Measurements from ENCODE around the gene SLC9A3.
A peak's percentile ranks its signal among the peaks of the same experiment; 100 is the strongest.

Gene SLC9A3

DNA sequence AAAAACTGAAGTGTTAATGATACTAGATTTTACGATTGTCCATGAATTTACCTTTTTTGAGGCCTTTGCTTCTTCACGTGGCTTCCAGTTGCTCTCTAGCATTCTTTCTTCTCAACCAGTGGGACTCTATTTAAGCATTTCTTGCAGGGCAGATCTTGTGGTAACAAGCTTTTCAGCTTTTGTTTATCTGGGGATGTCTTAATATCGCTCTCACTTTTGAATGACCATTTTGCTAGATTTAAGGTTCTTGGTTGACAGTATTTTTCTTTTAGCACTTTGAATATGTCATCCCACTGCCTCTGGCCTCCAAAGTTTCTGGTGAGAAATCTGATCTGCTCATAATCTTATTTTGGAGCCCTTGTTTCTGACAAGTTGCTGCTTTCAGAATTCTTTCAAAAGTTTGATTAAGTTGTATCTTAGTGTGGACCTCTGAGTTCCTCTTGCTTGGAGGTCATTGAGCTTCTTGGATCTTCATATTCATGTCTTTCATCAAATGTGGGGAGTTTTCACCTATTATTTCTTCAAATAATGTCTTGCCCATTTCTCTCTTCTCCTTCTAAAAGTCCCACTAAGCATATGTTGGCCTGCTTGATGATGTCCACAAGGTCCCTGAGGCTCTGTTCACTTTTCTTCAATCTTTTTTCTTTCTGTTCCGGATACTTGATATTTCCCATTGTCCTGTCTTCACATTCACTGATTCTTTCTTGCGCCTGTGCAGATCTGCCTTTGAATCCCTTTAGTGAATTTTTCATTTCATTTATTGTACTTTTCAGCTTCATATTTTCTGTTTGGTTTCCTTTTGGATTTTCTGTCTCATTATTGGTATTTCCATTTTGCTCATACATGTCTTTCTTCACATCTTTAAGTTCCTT, 72.4 kb downstream of the SLC9A3 start:
- Histone ChIP-seq H3K4me1 (peaks cover 20 to 36% (median 28%) of the 10 kb centered on the region in 10 experiments), H3K4me2 (no peak overlapping the region), H3K36me3 (peaks cover 96 to 100% (median 100%) of the 10 kb centered on the region in 11 experiments), H3K9ac (no peak overlapping the region), H4K20me1 (peaks cover 43 to 78% (median 67%) of the 10 kb centered on the region in 11 experiments), H3K4me3 (peak overlapping the region in 2 of 10 experiments; percentile 2 to 13; a peak in 1 of 20 replicates), H3K27ac (no peak overlapping the region), H3K9me3 (replicated peaks in 1 of 11) (peaks cover 23 to 32% (median 28%) of the 10 kb centered on the region in 11 experiments), H3K27me3 (no peaks in the 10 kb centered on the region)
- TF ChIP-seq Cebpa-rat (IDR thresholded peaks at IDR 0.05) = no peak

DNA sequence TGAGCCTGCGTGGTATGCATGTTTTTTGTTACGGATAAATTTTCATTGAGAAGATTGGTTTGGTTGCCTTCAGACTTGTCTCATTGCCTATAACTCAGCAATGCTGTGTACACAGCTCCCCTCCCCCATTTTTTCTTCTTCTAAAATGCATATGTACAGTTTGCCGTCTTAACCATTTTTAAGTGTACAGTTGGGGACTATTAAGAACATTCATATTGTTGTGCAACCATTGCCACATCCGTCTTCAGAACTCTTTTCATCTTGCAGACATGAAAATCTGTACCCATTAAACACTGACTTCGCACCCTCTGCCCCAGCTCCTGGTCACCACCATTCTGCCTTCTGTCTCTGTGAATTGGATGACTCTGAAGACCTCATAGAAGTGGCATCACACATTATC, 75.1 kb downstream of the SLC9A3 start:
- peaks cover 23 to 32% (median 28%) of the 10 kb centered on the region in 11 experiments for H3K9me3 ChIP-seq (replicated peaks in 1 of 11)
- no peak overlapping the region for H3K9ac ChIP-seq
- H3K27me3 ChIP-seq = no peaks in the 10 kb centered on the region
- H3K4me2 ChIP-seq = peak overlapping the region in 1 of 11 experiments; percentile 67; a peak in 1 of 22 replicates
- H3K4me1 ChIP-seq = peaks cover 31 to 60% (median 45%) of the 10 kb centered on the region in 10 experiments
- H3K36me3 ChIP-seq = peaks cover 79 to 87% (median 83%) of the 10 kb centered on the region in 11 experiments
- H4K20me1 ChIP-seq = peaks cover 22 to 71% (median 54%) of the 10 kb centered on the region in 11 experiments
- no peak for TF ChIP-seq Cebpa-rat (IDR thresholded peaks at IDR 0.05)
- no peak overlapping the region for H3K27ac ChIP-seq
- H3K4me3 ChIP-seq = no peak overlapping the region

DNA sequence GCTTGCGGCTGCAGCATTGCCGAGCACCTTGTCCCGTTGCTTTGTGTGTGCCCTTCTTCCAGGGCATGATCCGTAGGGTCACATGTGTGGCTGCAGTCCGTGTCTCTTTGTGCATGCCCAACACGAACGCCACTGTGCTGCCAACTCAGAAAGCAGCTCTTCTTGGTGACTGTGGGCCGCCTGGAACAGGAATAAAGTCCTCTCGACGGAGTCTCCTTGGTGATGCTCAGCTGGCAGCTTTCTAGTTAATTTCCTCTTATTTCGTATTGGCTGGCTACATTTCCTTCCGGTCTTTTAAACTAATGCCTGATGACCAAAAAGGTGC, 75.5 kb downstream of the SLC9A3 start:
- no peak overlapping the region for H3K4me3 ChIP-seq
- H3K27ac ChIP-seq = 0 out of 22 replicates have a peak overlapping the region, but pooled peaks of 1 of the 11 experiments have one; percentile 18
- H3K4me2 ChIP-seq = peak overlapping the region in 6 of 11 experiments; percentile 7 to 76 (median 66); a peak in 6 of 22 replicates
- peaks cover 75 to 82% (median 79%) of the 10 kb centered on the region in 11 experiments for H3K36me3 ChIP-seq
- no peaks in the 10 kb centered on the region for H3K27me3 ChIP-seq
- H3K4me1 ChIP-seq = peaks cover 31 to 64% (median 47%) of the 10 kb centered on the region in 10 experiments
- peaks cover 22 to 71% (median 54%) of the 10 kb centered on the region in 11 experiments for H4K20me1 ChIP-seq
- no peak overlapping the region for H3K9ac ChIP-seq
- H3K9me3 ChIP-seq (replicated peaks in 1 of 11) = peaks cover 23 to 32% (median 28%) of the 10 kb centered on the region in 11 experiments
- TF ChIP-seq Cebpa-rat (IDR thresholded peaks at IDR 0.05) = no peak

DNA sequence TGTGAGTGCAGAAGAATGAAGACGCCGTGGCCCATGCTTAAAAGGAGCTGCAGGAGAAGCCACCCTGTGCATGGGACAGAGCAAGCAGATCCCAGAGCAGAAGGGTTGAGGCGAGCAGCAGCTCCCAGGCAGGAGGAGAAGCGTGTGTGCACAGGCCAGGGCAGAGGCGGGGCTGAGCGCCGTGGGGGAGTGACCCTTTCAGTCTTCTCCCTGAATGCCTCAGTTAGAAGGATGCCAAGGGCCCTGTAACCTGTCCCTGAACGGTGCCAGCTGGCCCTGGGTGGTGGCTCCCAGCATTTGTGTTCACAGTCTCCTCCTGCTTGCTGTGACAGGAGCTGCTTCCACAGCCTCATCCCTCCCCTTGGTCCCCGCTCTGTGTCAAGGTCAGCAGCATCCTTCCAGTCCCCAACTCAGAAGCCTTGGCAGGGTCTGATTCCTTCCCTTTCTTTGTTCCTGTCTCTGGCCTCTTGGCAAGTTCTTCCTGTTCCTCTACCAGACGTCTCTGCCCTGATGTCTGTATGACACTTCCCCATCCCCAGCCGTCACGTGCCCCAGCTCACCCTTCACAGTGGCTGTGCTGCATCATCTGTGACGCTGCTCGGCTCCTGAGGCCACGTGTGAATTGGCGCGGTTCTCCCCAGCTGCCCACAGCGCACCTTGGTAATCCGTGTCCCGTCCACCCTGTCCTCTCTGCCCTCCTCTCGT, 76.0 kb downstream of the SLC9A3 start:
- no peaks in the 10 kb centered on the region for H3K27me3 ChIP-seq
- peaks cover 30 to 64% (median 47%) of the 10 kb centered on the region in 10 experiments for H3K4me1 ChIP-seq
- H3K27ac ChIP-seq = peak overlapping the region in 5 of 11 experiments; percentile 10 to 53 (median 18); a peak in 7 of 22 replicates
- peaks cover 17 to 67% (median 52%) of the 10 kb centered on the region in 11 experiments; a peak in 19 of 22 replicates for H4K20me1 ChIP-seq
- H3K9ac ChIP-seq = peak overlapping the region in 4 of 11 experiments; percentile 1 to 38 (median 16); a peak in 4 of 22 replicates
- no peak for TF ChIP-seq Cebpa-rat (IDR thresholded peaks at IDR 0.05)
- peaks cover 70 to 77% (median 73%) of the 10 kb centered on the region in 11 experiments for H3K36me3 ChIP-seq
- peak overlapping the region in 6 of 11 experiments; percentile 7 to 76 (median 66); a peak in 11 of 22 replicates for H3K4me2 ChIP-seq
- peaks cover 23 to 32% (median 28%) of the 10 kb centered on the region in 11 experiments for H3K9me3 ChIP-seq (replicated peaks in 1 of 11)
- H3K4me3 ChIP-seq = no peak overlapping the region

DNA sequence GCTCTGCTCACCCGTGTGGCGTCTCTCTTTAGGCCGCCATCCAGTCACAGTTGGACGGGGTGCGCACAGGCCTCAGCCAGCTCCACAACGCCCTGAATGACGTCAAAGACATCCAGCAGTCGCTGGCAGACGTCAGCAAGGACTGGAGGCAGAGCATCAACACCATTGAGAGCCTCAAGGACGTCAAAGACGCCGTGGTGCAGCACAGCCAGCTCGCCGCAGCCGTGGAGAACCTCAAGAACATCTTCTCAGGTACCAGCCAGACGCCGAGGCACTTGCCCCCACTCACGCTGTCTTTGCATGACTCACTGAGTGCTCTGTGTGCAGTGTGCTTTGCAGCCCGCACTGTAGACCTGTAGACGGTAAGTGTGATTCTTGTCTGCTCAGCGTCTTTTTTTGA, 76.7 kb downstream of the SLC9A3 start:
- Histone ChIP-seq H4K20me1 (peaks cover 10 to 60% (median 45%) of the 10 kb centered on the region in 11 experiments; a peak in 18 of 22 replicates), H3K4me2 (peak overlapping the region in 5 of 11 experiments; percentile 56 to 76 (median 66); a peak in 10 of 22 replicates), H3K9me3 (replicated peaks in 1 of 11) (peaks cover 21 to 28% (median 25%) of the 10 kb centered on the region in 11 experiments), H3K4me3 (no peak overlapping the region), H3K9ac (peak overlapping the region in 1 of 11 experiments; percentile 38; a peak in 3 of 22 replicates), H3K36me3 (peaks cover 63 to 70% (median 66%) of the 10 kb centered on the region in 11 experiments), H3K27me3 (no peaks in the 10 kb centered on the region), H3K27ac (no peak overlapping the region), H3K4me1 (peaks cover 25 to 59% (median 41%) of the 10 kb centered on the region in 10 experiments)
- TF ChIP-seq Cebpa-rat (IDR thresholded peaks at IDR 0.05) = no peak

DNA sequence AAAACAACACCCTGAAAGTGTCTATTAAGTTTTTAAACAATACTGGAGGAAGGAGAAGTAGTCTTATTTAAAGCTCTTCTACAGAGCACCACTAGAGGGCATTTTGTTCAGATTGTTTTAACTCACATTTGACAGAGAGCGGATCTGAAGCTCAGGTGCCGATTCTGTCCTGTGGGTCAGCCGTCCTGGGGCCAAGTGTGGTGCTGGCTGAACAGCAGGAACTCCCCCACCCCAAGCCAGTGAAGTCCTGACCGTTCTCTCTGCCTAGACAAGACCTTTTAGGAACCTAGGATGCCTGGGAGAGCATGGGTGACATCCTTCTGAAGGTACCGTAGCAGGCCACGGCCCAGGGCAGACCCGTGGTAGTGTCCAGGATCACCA, 77.4 kb downstream of the SLC9A3 start:
- peaks cover 29 to 65% (median 46%) of the 10 kb centered on the region in 10 experiments for H3K4me1 ChIP-seq
- H3K4me2 ChIP-seq = peak overlapping the region in 2 of 11 experiments; percentile 66 to 67; a peak in 2 of 22 replicates
- no peak for TF ChIP-seq Cebpa-rat (IDR thresholded peaks at IDR 0.05)
- H4K20me1 ChIP-seq = peaks cover 10 to 59% (median 44%) of the 10 kb centered on the region in 11 experiments; a peak in 18 of 22 replicates
- no peaks in the 10 kb centered on the region for H3K27me3 ChIP-seq
- peaks cover 56 to 64% (median 60%) of the 10 kb centered on the region in 11 experiments for H3K36me3 ChIP-seq
- H3K9ac ChIP-seq = no peak overlapping the region
- H3K9me3 ChIP-seq (replicated peaks in 1 of 11) = peaks cover 15 to 22% (median 19%) of the 10 kb centered on the region in 11 experiments
- no peak overlapping the region for H3K4me3 ChIP-seq
- no peak overlapping the region for H3K27ac ChIP-seq

DNA sequence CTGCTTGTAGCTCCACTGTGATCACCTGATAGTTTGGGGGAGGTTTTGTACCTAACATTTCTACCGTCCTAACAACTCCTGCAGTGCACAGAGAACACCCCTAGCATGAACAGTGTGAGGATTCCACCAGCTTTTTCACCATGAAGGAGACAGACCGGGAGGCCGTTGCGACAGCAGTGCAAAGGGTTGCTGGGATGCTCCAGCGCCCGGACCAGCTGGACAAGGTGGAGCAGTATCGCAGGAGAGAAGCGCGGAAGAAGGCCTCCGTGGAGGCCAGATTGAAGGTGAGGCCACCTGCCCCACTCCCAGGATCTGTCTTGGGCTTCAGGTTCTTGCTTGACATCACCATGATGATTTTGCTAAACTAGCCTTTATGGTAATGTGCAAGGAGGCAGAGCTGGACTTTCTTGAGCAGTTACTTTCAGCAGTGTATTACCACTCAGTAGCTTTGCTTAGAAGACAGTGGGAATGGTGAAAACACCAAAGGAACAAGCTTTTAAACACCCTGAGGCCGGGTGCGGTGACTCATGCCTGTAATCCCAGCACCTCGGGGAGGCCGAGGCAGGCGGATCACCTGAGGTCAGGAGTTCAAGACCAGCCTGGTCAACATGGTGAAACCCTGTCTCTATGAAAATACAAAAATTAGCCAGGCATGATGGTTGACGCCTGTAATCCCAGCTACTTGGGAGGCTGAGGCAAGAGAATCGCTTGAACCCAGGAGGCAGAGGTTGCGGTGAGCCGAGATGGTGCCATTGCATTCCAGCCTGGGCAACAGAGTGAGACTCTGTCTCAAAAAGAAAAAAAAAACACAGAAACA, 78.0 kb downstream of the SLC9A3 start:
- H3K27me3 ChIP-seq = no peaks in the 10 kb centered on the region
- no peak for TF ChIP-seq Cebpa-rat (IDR thresholded peaks at IDR 0.05)
- H3K36me3 ChIP-seq = peaks cover 50 to 58% (median 54%) of the 10 kb centered on the region in 11 experiments
- no peak overlapping the region for H3K27ac ChIP-seq
- peaks cover 35 to 71% (median 49%) of the 10 kb centered on the region in 10 experiments for H3K4me1 ChIP-seq
- peaks cover 10 to 59% (median 44%) of the 10 kb centered on the region in 11 experiments; a peak in 18 of 22 replicates for H4K20me1 ChIP-seq
- H3K9ac ChIP-seq = peak overlapping the region in 2 of 11 experiments; percentile 15 to 35; a peak in 2 of 22 replicates
- H3K4me3 ChIP-seq = no peak overlapping the region
- H3K9me3 ChIP-seq (replicated peaks in 1 of 11) = peaks cover 9 to 16% (median 13%) of the 10 kb centered on the region in 11 experiments; a peak in 20 of 22 replicates
- H3K4me2 ChIP-seq = peak overlapping the region in 1 of 11 experiments; percentile 38; a peak in 2 of 22 replicates
